NCI-H187 (cell line): ENCODE measurements around the gene PSMG1.
"Not testable (repeated sequence)": the region's sequence is repeated elsewhere in the genome, so short reads cannot be mapped to it uniquely, and the experiment has no call there.

Source experiments
- DNase-seq, 2 experiments: peaks; one replicate each; lab custom pipeline; 2025; lab: John Stamatoyannopoulos, UW

The PSMG1 gene

GRCh38 chr21:39156024-39156423 lies 27.2 kb downstream of the PSMG1 start:
- no peak for DNase-seq

- DNase-seq, result no peak
Observed at GRCh38 chr21:39155578-39155977, 27.7 kb downstream of the PSMG1 start.

- no peak for DNase-seq
Observed at GRCh38 chr21:39153842-39154241, 29.4 kb downstream of the PSMG1 start.

- DNase-seq, result no peak
Observed at GRCh38 chr21:39153373-39153772, 29.9 kb downstream of the PSMG1 start.

- DNase-seq, result no peak
Observed at GRCh38 chr21:39152271-39152670, 31.0 kb downstream of the PSMG1 start.

- DNase-seq, result no peak
Observed at GRCh38 chr21:39150877-39151276, 32.4 kb downstream of the PSMG1 start.

GRCh38 chr21:39150316-39150715 lies 32.9 kb downstream of the PSMG1 start:
- DNase-seq, result no peak

GRCh38 chr21:39149882-39150281 lies 33.4 kb downstream of the PSMG1 start:
- no peak for DNase-seq

- DNase-seq, result no peak
Observed at GRCh38 chr21:39148975-39149374, 34.3 kb downstream of the PSMG1 start.

- DNase-seq, result no peak
Observed at GRCh38 chr21:39144191-39144590, 39.1 kb downstream of the PSMG1 start.

GRCh38 chr21:39142972-39143371 lies 40.3 kb downstream of the PSMG1 start:
- DNase-seq, result no peak

- no peak for DNase-seq
Observed at GRCh38 chr21:39141502-39141901, 41.7 kb downstream of the PSMG1 start.

GRCh38 chr21:39137248-39138178 lies 45.7 kb downstream of the PSMG1 start:
- no peak for DNase-seq

GRCh38 chr21:39136711-39137110 lies 46.5 kb downstream of the PSMG1 start:
- DNase-seq, result no peak

GRCh38 chr21:39136138-39136537 lies 47.1 kb downstream of the PSMG1 start:
- not testable (repeated sequence) for DNase-seq

GRCh38 chr21:39134288-39134810 lies 48.9 kb downstream of the PSMG1 start:
- DNase-seq, result no peak

GRCh38 chr21:39132248-39132647 lies 51.0 kb downstream of the PSMG1 start:
- no peak for DNase-seq

- DNase-seq, result no peak
Observed at GRCh38 chr21:39131791-39132190, 51.5 kb downstream of the PSMG1 start.

- no peak for DNase-seq
Observed at GRCh38 chr21:39127506-39127905, 55.7 kb downstream of the PSMG1 start.

GRCh38 chr21:39126486-39126806 lies 56.8 kb downstream of the PSMG1 start:
- no peak for DNase-seq

- DNase-seq, result peak in 1 of 2 experiments; percentile 47
Observed at GRCh38 chr21:39125752-39126485, 57.3 kb downstream of the PSMG1 start.
